HCT116 (cell line): Measurements from ENCODE around the gene PRPSAP1. TPM values are rescaled to one million over a fixed set of nuclear protein-coding genes. Genes with fewer than 3 reads are reported as not detected.

Source experiments
- ATAC-seq: fragments of 200-7000 bp; cut with Tn5 transposase; 2 replicates; pipeline ENCODE4 v1.9.1; 2020; ENCODE audit warnings: mild to moderate bottlenecking, moderate library complexity
- BruUV-seq: library from RNA; stranded (reverse); fragments of 400-500 nt; replicated peaks from 2 replicates; lab custom pipeline; 2021; lab: Mats Ljungman, UMichigan
- CTCF ChIA-PET: fragments of 300-600 bp; sonication (Branson Sonifier 250); formaldehyde crosslinking; loops from one replicate; lab custom pipeline; 2021; ENCODE audit warnings: antibody characterized with exemption; lab: Charles Lee
- POLR2A ChIA-PET: fragments of 300-600, 350-600 bp; sonication (Branson Sonifier 250); formaldehyde crosslinking; loops from one replicate; lab custom pipeline; 2021; ENCODE audit warnings: antibody characterized with exemption; lab: Charles Lee
- RAD21 ChIA-PET, 2 experiments: fragments of 300-600 bp; sonication (Branson Sonifier 250); formaldehyde crosslinking; loops; one replicate each; lab custom pipeline; 2023; ENCODE audit warnings: low total read pairs in 2 of 2; ENCODE audit not compliant: uncharacterized antibody in 2 of 2, unreplicated experiment in 2 of 2, low non-redundant PET in 1 of 2; lab: Charles Lee
- DNase-seq: peaks from one replicate; pipeline ENCODE4 v3.0.0-alpha.2; 2010; ENCODE audit warnings: low read depth, low spot score
- H2AFZ ChIP-seq: fragments of 200-600 bp; shearing (Covaris generic), sonication (generic); 2 replicates; pipeline ENCODE4 v1.6.1; 2017; ENCODE audit warnings: low read depth, mixed run types, mixed read lengths, antibody characterized with exemption, low read length; ENCODE audit not compliant: poor library complexity, severe bottlenecking
- H3K27ac ChIP-seq: 2 replicates; pipeline ENCODE4 v1.5.1; 2012; ENCODE audit warnings: low read depth, low read length
- H3K27me3 ChIP-seq: fragments of 200-600 bp; sonication (generic); 2 replicates; pipeline ENCODE4 v1.6.1; 2016; ENCODE audit warnings: mixed run types, low read length, mixed read lengths; ENCODE audit not compliant: insufficient read depth
- H3K36me3 ChIP-seq, 2 experiments: fragments of 200-500 bp in 1 of 2; fragments of 200-600 bp in 1 of 2; sonication (Bioruptor generic) in 1 of 2; sonication (generic) in 1 of 2; 2 replicates each; pipeline versions ENCODE4 v1.5.1 to v1.6.1; 2014 to 2016; ENCODE audit warnings: low read length in 2 of 2, inconsistent platforms in 1 of 2, mixed read lengths in 1 of 2, mixed run types in 1 of 2; ENCODE audit not compliant: insufficient read depth in 2 of 2, control insufficient read depth in 1 of 2
- H3K4me1 ChIP-seq, 2 experiments: fragments of 200-600 bp in 1 of 2; sonication (generic) in 1 of 2; 2 replicates each; pipeline versions ENCODE4 v1.5.1 to v1.6.1; 2012 to 2017; ENCODE audit warnings: low read length in 2 of 2, inconsistent platforms in 1 of 2, mild to moderate bottlenecking in 1 of 2, mixed read lengths in 1 of 2, mixed run types in 1 of 2, moderate library complexity in 1 of 2; ENCODE audit not compliant: insufficient read depth in 2 of 2, control insufficient read depth in 1 of 2
- H3K4me2 ChIP-seq: fragments of 200-600 bp; sonication (generic); 2 replicates; pipeline ENCODE4 v1.6.1; 2017; ENCODE audit warnings: mixed run types, low read length, mixed read lengths
- H3K4me3 ChIP-seq, 2 experiments: fragments of 200-600 bp in 1 of 2; sonication (generic) in 1 of 2; replicated peaks in 1 of 2; 2 replicates each; pipeline ENCODE4 v1.5.1; 2011 to 2016; ENCODE audit warnings: low read length in 2 of 2, control low read depth in 1 of 2, low read depth in 1 of 2, mild to moderate bottlenecking in 1 of 2, mixed read lengths in 1 of 2, mixed run types in 1 of 2
- H3K79me2 ChIP-seq: fragments of 200-600 bp; sonication (generic); 2 replicates; pipeline ENCODE4 v1.6.1; 2017; ENCODE audit warnings: mild to moderate bottlenecking, mixed run types, low read length, moderate library complexity, mixed read lengths; ENCODE audit not compliant: insufficient read depth
- H3K9ac ChIP-seq: fragments of 200-600 bp; sonication (generic); 2 replicates; pipeline ENCODE4 v1.6.1; 2016; ENCODE audit warnings: low read length, mixed read lengths
- H3K9me2 ChIP-seq: fragments of 200-600 bp; sonication (generic), shearing (Covaris generic); 2 replicates; pipeline ENCODE4 v1.6.1; 2017; ENCODE audit warnings: mixed run types, mild to moderate bottlenecking, moderate library complexity; ENCODE audit not compliant: insufficient read depth
- H3K9me3 ChIP-seq, 2 experiments: fragments of 200-500 bp in 1 of 2; fragments of 200-600 bp in 1 of 2; sonication (Bioruptor generic) in 1 of 2; sonication (generic) in 1 of 2; 2 replicates each; pipeline ENCODE4 v1.6.1; 2014 to 2017; ENCODE audit warnings: low read length in 2 of 2, mixed read lengths in 2 of 2, inconsistent platforms in 1 of 2, low read depth in 1 of 2, mild to moderate bottlenecking in 1 of 2, mixed run types in 1 of 2, moderate library complexity in 1 of 2; ENCODE audit not compliant: control insufficient read depth in 1 of 2, insufficient read depth in 1 of 2
- H4K20me1 ChIP-seq: fragments of 200-600 bp; sonication (generic), shearing (Covaris generic); 2 replicates; pipeline ENCODE4 v1.6.1; 2017; ENCODE audit warnings: mixed run types, mild to moderate bottlenecking, moderate library complexity; ENCODE audit not compliant: insufficient read depth
- CBX3 ChIP-seq: IDR thresholded peaks from 2 replicates; pipeline ENCODE4 v1.6.1; 2012; ENCODE audit warnings: low read depth
- CTCF ChIP-seq, 3 experiments: fragments of 200-600 bp in 1 of 3; sonication (generic) in 1 of 3; IDR thresholded peaks in 2 of 3; conservative IDR thresholded peaks in 1 of 3; 2 replicates each; pipeline ENCODE4 v1.5.1; 2012 to 2017; ENCODE audit warnings: low read depth in 2 of 3, low read length in 2 of 3, antibody characterized with exemption in 1 of 3, borderline replicate concordance in 1 of 3, control low read depth in 1 of 3, mild to moderate bottlenecking in 1 of 3, mixed read lengths in 1 of 3, mixed run types in 1 of 3, moderate library complexity in 1 of 3; ENCODE audit not compliant: insufficient read depth in 1 of 3
- EGR1 ChIP-seq: IDR thresholded peaks from 2 replicates; pipeline ENCODE4 v1.6.1; 2012; ENCODE audit warnings: low read depth
- ELF1 ChIP-seq: IDR thresholded peaks from 2 replicates; pipeline ENCODE4 v1.6.1; 2012; ENCODE audit warnings: low read depth, borderline replicate concordance
- EZH2 ChIP-seq: fragments of 200-600 bp; sonication (generic); IDR thresholded peaks from 2 replicates; pipeline ENCODE4 v1.6.1; 2017; ENCODE audit warnings: antibody characterized with exemption, mixed run types
- EZH2phosphoT487 ChIP-seq: fragments of 200-600 bp; IDR thresholded peaks from 2 replicates; pipeline ENCODE4 v1.6.1; 2018; ENCODE audit warnings: antibody characterized with exemption, borderline replicate concordance
- FOSL1 ChIP-seq: IDR thresholded peaks from 2 replicates; pipeline ENCODE4 v1.6.1; 2012; ENCODE audit warnings: low read depth
- JUND ChIP-seq: IDR thresholded peaks from 2 replicates; pipeline ENCODE4 v1.6.1; 2012
- POLR2A ChIP-seq: IDR thresholded peaks from 2 replicates; pipeline ENCODE4 v1.7.0; 2011; ENCODE audit warnings: borderline replicate concordance; ENCODE audit not compliant: insufficient read depth, insufficient read length; ENCODE audit errors: extremely low read depth
- POLR2AphosphoS5 ChIP-seq: IDR thresholded peaks from 2 replicates; pipeline ENCODE4 v1.6.1; 2011; ENCODE audit warnings: mild to moderate bottlenecking, low read depth, low read length, moderate library complexity
- RAD21 ChIP-seq: IDR thresholded peaks from 2 replicates; pipeline ENCODE4 v1.6.1; 2012; ENCODE audit warnings: low read depth, mild to moderate bottlenecking
- SIN3A ChIP-seq: IDR thresholded peaks from 2 replicates; pipeline ENCODE4 v1.6.1; 2012; ENCODE audit warnings: low read depth
- TCF7L2 ChIP-seq: IDR thresholded peaks from 2 replicates; pipeline ENCODE4 v1.7.0; 2011; ENCODE audit warnings: borderline replicate concordance, inconsistent platforms; ENCODE audit not compliant: insufficient read depth, insufficient read length; ENCODE audit errors: extremely low read depth
- YY1 ChIP-seq: IDR thresholded peaks from 2 replicates; pipeline ENCODE4 v1.6.1; 2011; ENCODE audit warnings: low read length, low read depth, moderate library complexity, mild to moderate bottlenecking; ENCODE audit not compliant: insufficient replicate concordance; ENCODE audit errors: extremely low read depth
- ZNF274 ChIP-seq: fragments of 200-500 bp; sonication (Bioruptor generic); IDR thresholded peaks from 2 replicates; pipeline ENCODE4 v1.6.1; 2014; ENCODE audit warnings: mild to moderate bottlenecking, low read depth, low read length, inconsistent platforms
- intact Hi-C: fragments of 100-400 bp; cut with micrococcal nuclease; formaldehyde crosslinking; loops from 2 replicates; pipeline ENCODE4 v1.10.0; 2022
- total RNA-seq: library from RNA; stranded (reverse); gene quantifications from one replicate; pipeline ENCODE4 v1.2.1, GENCODE V29; 2021; ENCODE audit not compliant: unreplicated experiment
- TF ChIP-seq, protein P1 (sequence below): IDR thresholded peaks from 2 replicates; pipeline ENCODE4 v1.6.1; 2012
- TF ChIP-seq, protein P2 (sequence below): IDR thresholded peaks from 2 replicates; pipeline ENCODE4 v1.6.1; 2012; ENCODE audit warnings: low read depth
- TF ChIP-seq, protein P3 (sequence below): IDR thresholded peaks from 2 replicates; pipeline ENCODE4 v1.6.1; 2012

PRPSAP1 gene
- total RNA-seq, 1 experiment from 2014 or later: 81.4 TPM

- Histone ChIP-seq H4K20me1 (no peaks in the 10 kb centered on the region), H3K27ac (no peak overlapping the region), H3K36me3 (peaks cover 6 to 13% of the 10 kb centered on the region in 2 experiments; a peak in 3 of 4 replicates), H2AFZ (no peak overlapping the region), H3K4me3 (no peak overlapping the region), H3K9me2 (no peaks in the 10 kb centered on the region), H3K27me3 (no peaks in the 10 kb centered on the region), H3K4me1 (no peaks in the 10 kb centered on the region), H3K4me2 (no peak overlapping the region), H3K9ac (no peak overlapping the region), H3K79me2 (peaks cover 48% of the 10 kb centered on the region), H3K9me3 (no peaks in the 10 kb centered on the region)
- BruUV-seq: no TSS peak
- TF ChIP-seq EZH2phosphoT487 (no peak), SIN3A (no peak), CBX3 (no peak), POLR2AphosphoS5 (no peak), FOSL1 (no peak), EGR1 (no peak), ZNF274 (no peak), JUND (no peak), TCF7L2 (no peak), RAD21 (no peak), POLR2A (no peak), CTCF (IDR thresholded peaks at IDR 0.05 in 2 of 3, conservative IDR thresholded peaks at IDR 0.05 in 1 of 3; ENCODE audit: borderline replicate concordance in 1 of 3, insufficient read depth in 1 of 3, low read depth in 2 of 3, low read length in 2 of 3) (no peak), ELF1 (no peak), YY1 (no peak), EZH2 (no peak)
- TF ChIP-seq, protein P1, sequence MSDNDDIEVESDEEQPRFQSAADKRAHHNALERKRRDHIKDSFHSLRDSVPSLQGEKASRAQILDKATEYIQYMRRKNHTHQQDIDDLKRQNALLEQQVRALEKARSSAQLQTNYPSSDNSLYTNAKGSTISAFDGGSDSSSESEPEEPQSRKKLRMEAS: no peak
- TF ChIP-seq, protein P2, sequence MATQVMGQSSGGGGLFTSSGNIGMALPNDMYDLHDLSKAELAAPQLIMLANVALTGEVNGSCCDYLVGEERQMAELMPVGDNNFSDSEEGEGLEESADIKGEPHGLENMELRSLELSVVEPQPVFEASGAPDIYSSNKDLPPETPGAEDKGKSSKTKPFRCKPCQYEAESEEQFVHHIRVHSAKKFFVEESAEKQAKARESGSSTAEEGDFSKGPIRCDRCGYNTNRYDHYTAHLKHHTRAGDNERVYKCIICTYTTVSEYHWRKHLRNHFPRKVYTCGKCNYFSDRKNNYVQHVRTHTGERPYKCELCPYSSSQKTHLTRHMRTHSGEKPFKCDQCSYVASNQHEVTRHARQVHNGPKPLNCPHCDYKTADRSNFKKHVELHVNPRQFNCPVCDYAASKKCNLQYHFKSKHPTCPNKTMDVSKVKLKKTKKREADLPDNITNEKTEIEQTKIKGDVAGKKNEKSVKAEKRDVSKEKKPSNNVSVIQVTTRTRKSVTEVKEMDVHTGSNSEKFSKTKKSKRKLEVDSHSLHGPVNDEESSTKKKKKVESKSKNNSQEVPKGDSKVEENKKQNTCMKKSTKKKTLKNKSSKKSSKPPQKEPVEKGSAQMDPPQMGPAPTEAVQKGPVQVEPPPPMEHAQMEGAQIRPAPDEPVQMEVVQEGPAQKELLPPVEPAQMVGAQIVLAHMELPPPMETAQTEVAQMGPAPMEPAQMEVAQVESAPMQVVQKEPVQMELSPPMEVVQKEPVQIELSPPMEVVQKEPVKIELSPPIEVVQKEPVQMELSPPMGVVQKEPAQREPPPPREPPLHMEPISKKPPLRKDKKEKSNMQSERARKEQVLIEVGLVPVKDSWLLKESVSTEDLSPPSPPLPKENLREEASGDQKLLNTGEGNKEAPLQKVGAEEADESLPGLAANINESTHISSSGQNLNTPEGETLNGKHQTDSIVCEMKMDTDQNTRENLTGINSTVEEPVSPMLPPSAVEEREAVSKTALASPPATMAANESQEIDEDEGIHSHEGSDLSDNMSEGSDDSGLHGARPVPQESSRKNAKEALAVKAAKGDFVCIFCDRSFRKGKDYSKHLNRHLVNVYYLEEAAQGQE: no peak
- TF ChIP-seq, protein P3, sequence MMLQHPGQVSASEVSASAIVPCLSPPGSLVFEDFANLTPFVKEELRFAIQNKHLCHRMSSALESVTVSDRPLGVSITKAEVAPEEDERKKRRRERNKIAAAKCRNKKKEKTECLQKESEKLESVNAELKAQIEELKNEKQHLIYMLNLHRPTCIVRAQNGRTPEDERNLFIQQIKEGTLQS: no peak
- ChIA-PET CTCF (interaction anchor here (1.0 to 1.4 kb wide), 2 partner anchors 28 to 48 kb away, joined by 4 to 6 read pairs; no protein-coding TSS in a partner anchor), RAD21 (no interaction called here), POLR2A (interaction anchor here (1.5 kb wide), 1 partner anchor 16 kb away, joined by 5 read pairs; the partner anchor contains the start of gene PRPSAP1)
- DNase-seq (no peak), ATAC-seq (no peak)
- intact Hi-C loops: no loop called here
These were observed 16.3 kb downstream of the PRPSAP1 start for GRCh38 chr17:76337413-76337777.
